Jurkat, Clone E6-1 (cell line): ENCODE results near the gene CATSPER3. TPM values are rescaled to one million over a fixed set of nuclear protein-coding genes. Genes with fewer than 3 reads are reported as not detected.

Experiments used
- DNase-seq: peaks from one replicate; pipeline ENCODE4 v3.0.0-alpha.2; 2011; ENCODE audit warnings: low read depth, low spot score
- H3K4me3 ChIP-seq: 2 replicates; pipeline ENCODE4 v1.5.1; 2011; ENCODE audit warnings: mild to moderate bottlenecking, low read length, control low read depth, moderate library complexity
- polyA plus RNA-seq: library from polyadenylated mRNA; unstranded; fragments of >200 nt; gene quantifications from one replicate; pipeline ENCODE4 v1.2.1, GENCODE V29; 2012; ENCODE audit warnings: missing spikeins; ENCODE audit not compliant: insufficient read length, insufficient read depth

CATSPER3 gene
- not detected for polyA plus RNA-seq

- no peak within 1 kb of the TSS for H3K4me3 ChIP-seq
- DNase-seq = no peak
These were observed at the start of gene CATSPER3 for GRCh38 chr5:134967607-134968006. Gene CATSPER3 (plus strand): TSS chr5:134967907. CDS start chr5:134967992, 85 bp downstream.

GRCh38 chr5:134918861-134919260, 48.8 kb upstream of the CATSPER3 start:
- H3K4me3 ChIP-seq = no peak overlapping the region
- no peak for DNase-seq

- no peak overlapping the region for H3K4me3 ChIP-seq
- DNase-seq = no peak
These were observed 46.7 kb upstream of the CATSPER3 start for GRCh38 chr5:134920848-134921575.

- no peak overlapping the region for H3K4me3 ChIP-seq
- no peak for DNase-seq
These were observed 35.2 kb upstream of the CATSPER3 start for GRCh38 chr5:134932508-134932907.

GRCh38 chr5:134934202-134934601, 33.5 kb upstream of the CATSPER3 start:
- DNase-seq = no peak
- H3K4me3 ChIP-seq = no peak overlapping the region

GRCh38 chr5:134935711-134936602, 31.8 kb upstream of the CATSPER3 start:
- no peak overlapping the region for H3K4me3 ChIP-seq
- no peak for DNase-seq

GRCh38 chr5:134937526-134937925, 30.2 kb upstream of the CATSPER3 start:
- no peak for DNase-seq
- H3K4me3 ChIP-seq = no peak overlapping the region

GRCh38 chr5:134938030-134938429, 29.7 kb upstream of the CATSPER3 start:
- DNase-seq = no peak
- no peak overlapping the region for H3K4me3 ChIP-seq

- H3K4me3 ChIP-seq = no peak overlapping the region
- no peak for DNase-seq
These were observed 28.2 kb upstream of the CATSPER3 start for GRCh38 chr5:134939500-134939899.

- DNase-seq = no peak
- H3K4me3 ChIP-seq = no peak overlapping the region
These were observed 24.2 kb upstream of the CATSPER3 start for GRCh38 chr5:134943547-134943946.

GRCh38 chr5:134944630-134945029, 23.1 kb upstream of the CATSPER3 start:
- DNase-seq = no peak
- H3K4me3 ChIP-seq = no peak overlapping the region

GRCh38 chr5:134945041-134945440, 22.7 kb upstream of the CATSPER3 start:
- H3K4me3 ChIP-seq = no peak overlapping the region
- DNase-seq = no peak

GRCh38 chr5:134948911-134949310, 18.8 kb upstream of the CATSPER3 start:
- DNase-seq = no peak
- no peak overlapping the region for H3K4me3 ChIP-seq

- DNase-seq = no peak
- no peak overlapping the region for H3K4me3 ChIP-seq
These were observed 18.4 kb upstream of the CATSPER3 start for GRCh38 chr5:134949316-134949715.

GRCh38 chr5:134957920-134958608, 9.6 kb upstream of the CATSPER3 start:
- H3K4me3 ChIP-seq = no peak overlapping the region
- no peak for DNase-seq

GRCh38 chr5:134958755-134959154, 9.0 kb upstream of the CATSPER3 start:
- no peak for DNase-seq
- H3K4me3 ChIP-seq = no peak overlapping the region

GRCh38 chr5:134963098-134963497, 4.6 kb upstream of the CATSPER3 start:
- H3K4me3 ChIP-seq = no peak overlapping the region
- no peak for DNase-seq

- peak; percentile 80 for DNase-seq
- H3K4me3 ChIP-seq = no peak overlapping the region
These were observed 3.1 kb upstream of the CATSPER3 start for GRCh38 chr5:134964359-134965270.
